Measurements from ENCODE around the gene ZNF791. TPM values are rescaled to one million over a fixed set of nuclear protein-coding genes. Genes with fewer than 3 reads are reported as not detected.
"Not testable (repeated sequence)": the region's sequence is repeated elsewhere in the genome, so short reads cannot be mapped to it uniquely, and the experiment has no call there.

ZNF791 gene
- total RNA-seq, 1 experiment from 2014 or later, result 23.9 TPM

GRCh38 chr19:12617646-12618045 lies 6.9 kb downstream of the ZNF791 start (continued):
- TF ChIP-seq, protein P1, sequence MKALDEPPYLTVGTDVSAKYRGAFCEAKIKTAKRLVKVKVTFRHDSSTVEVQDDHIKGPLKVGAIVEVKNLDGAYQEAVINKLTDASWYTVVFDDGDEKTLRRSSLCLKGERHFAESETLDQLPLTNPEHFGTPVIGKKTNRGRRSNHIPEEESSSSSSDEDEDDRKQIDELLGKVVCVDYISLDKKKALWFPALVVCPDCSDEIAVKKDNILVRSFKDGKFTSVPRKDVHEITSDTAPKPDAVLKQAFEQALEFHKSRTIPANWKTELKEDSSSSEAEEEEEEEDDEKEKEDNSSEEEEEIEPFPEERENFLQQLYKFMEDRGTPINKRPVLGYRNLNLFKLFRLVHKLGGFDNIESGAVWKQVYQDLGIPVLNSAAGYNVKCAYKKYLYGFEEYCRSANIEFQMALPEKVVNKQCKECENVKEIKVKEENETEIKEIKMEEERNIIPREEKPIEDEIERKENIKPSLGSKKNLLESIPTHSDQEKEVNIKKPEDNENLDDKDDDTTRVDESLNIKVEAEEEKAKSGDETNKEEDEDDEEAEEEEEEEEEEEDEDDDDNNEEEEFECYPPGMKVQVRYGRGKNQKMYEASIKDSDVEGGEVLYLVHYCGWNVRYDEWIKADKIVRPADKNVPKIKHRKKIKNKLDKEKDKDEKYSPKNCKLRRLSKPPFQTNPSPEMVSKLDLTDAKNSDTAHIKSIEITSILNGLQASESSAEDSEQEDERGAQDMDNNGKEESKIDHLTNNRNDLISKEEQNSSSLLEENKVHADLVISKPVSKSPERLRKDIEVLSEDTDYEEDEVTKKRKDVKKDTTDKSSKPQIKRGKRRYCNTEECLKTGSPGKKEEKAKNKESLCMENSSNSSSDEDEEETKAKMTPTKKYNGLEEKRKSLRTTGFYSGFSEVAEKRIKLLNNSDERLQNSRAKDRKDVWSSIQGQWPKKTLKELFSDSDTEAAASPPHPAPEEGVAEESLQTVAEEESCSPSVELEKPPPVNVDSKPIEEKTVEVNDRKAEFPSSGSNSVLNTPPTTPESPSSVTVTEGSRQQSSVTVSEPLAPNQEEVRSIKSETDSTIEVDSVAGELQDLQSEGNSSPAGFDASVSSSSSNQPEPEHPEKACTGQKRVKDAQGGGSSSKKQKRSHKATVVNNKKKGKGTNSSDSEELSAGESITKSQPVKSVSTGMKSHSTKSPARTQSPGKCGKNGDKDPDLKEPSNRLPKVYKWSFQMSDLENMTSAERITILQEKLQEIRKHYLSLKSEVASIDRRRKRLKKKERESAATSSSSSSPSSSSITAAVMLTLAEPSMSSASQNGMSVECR (CRISPR knock-in tag; IDR thresholded peaks at IDR 0.05; ENCODE audit: borderline replicate concordance), result no peak
- TF ChIP-seq ATF1 (CRISPR knock-in tag; IDR thresholded peaks at IDR 0.05), result no peak

DNA sequence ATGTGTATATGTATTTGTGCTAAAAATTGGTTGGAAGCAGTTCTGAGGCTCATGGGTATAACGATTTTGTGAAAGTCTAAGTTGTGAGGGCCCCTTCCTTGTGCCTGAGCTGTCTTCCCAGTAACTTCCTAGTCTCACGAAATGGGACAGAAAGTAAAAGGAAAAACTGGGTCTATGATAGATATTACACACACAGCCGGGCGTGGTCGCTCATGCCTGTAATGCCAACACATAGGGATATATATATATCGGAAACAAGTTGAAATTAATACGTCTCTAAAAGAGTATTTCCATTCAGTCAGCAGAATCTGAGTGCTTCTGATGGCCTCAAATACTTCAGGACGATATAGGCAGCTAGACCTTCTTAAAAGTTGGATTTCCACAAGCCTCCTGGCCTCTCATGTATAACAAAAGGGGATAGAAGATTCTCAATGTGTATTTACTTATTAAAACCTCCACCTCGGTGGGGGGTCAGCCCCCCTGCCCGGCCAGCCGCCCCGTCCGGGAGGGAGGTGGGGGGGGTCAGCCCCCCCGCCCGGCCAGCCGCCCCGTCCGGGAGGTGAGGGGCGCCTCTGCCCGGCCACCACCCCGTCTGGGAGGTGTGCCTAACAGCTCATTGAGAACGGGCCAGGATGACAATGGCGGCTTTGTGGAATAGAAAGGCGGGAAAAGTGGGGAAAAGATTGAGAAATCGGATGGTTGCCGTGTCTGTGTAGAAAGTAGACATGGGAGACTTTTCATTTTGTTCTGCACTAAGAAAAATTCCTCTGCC lies 10.7 kb downstream of the ZNF791 start:
- peak overlapping the region; percentile 30 for H3K4me3 Mint-ChIP-seq
- peaks cover 35% of the 10 kb centered on the region for H3K36me3 Mint-ChIP-seq
- H3K9me3 Mint-ChIP-seq; DNase-seq (ENCODE audit: low spot score); H3K27me3 Mint-ChIP-seq (ENCODE audit: low read depth): not testable (repeated sequence)
- CTCF ChIA-PET, result interaction anchor here (1.4 kb wide), 1 partner anchor 18 kb away, joined by 5 read pairs; no protein-coding TSS in a partner anchor
- peaks cover 11% of the 10 kb centered on the region for H3K4me1 Mint-ChIP-seq
- POLR2A ChIA-PET, result interaction anchor here (1.5 kb wide), 1 partner anchor 11 kb away, joined by 4 read pairs; the partner anchor contains the start of genes ZNF490 and ZNF791
- H3K27ac Mint-ChIP-seq, result peak overlapping the region; percentile 76
- peak; percentile 48; the same call in 1 of the 2 replicates for ATAC-seq
- peak; percentile 54; the same call in 1 of the 2 replicates for TF ChIP-seq ZNF423 (CRISPR knock-in tag; IDR thresholded peaks at IDR 0.05)

- no peak overlapping the region for H3K4me3 Mint-ChIP-seq
- no peak overlapping the region for H3K27ac Mint-ChIP-seq
- ChIA-PET CTCF (interaction anchor here (0.6 to 1.5 kb wide), 2 partner anchors 13 to 49 kb away, joined by 3 read pairs; partner anchors contain the start of genes ZNF490 and ZNF791), POLR2A (interaction anchor here (0.9 kb wide), 1 partner anchor 9 kb away, joined by 5 read pairs; no protein-coding TSS in a partner anchor)
- peaks cover 16% of the 10 kb centered on the region for H3K9me3 Mint-ChIP-seq
- no peak for DNase-seq (ENCODE audit: low spot score)
- no peaks in the 10 kb centered on the region; the same call in 1 of the 2 replicates for H3K27me3 Mint-ChIP-seq (ENCODE audit: low read depth)
- H3K36me3 Mint-ChIP-seq, result peaks cover 51% of the 10 kb centered on the region
- ATAC-seq, result no peak
- peaks cover 11% of the 10 kb centered on the region for H3K4me1 Mint-ChIP-seq
- TF ChIP-seq SOX15 (CRISPR knock-in tag; IDR thresholded peaks at IDR 0.05), result no peak
- no peak for TF ChIP-seq NR3C1 (CRISPR knock-in tag; conservative IDR thresholded peaks at IDR 0.05; ENCODE audit: low read depth)
- TF ChIP-seq, protein P2, sequence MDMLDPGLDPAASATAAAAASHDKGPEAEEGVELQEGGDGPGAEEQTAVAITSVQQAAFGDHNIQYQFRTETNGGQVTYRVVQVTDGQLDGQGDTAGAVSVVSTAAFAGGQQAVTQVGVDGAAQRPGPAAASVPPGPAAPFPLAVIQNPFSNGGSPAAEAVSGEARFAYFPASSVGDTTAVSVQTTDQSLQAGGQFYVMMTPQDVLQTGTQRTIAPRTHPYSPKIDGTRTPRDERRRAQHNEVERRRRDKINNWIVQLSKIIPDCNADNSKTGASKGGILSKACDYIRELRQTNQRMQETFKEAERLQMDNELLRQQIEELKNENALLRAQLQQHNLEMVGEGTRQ (CRISPR knock-in tag; IDR thresholded peaks at IDR 0.05), result no peak
Measured at GRCh38 chr19:12623361-12624031, 12.8 kb downstream of the ZNF791 start.

DNA sequence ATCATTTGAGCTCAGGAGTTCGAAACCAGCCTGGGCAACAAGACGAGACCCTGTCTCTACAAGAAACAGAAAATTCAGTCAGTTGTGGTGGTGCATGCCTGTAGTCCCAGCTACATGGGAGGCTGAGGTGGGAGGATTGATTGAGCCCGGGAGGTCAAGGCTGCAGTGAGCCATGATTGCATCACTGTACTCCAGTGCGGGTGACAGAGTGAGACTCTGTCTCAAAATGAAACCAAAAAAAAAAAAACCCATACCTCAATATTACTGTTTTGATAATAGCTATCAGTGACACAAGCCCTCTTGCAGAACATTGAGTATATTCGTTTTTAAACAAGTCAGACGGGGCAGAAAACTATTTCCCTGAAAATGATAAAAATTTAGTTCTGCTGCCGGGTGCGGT lies 16.2 kb downstream of the ZNF791 start:
- peaks cover 31% of the 10 kb centered on the region for H3K9me3 Mint-ChIP-seq
- no peaks in the 10 kb centered on the region for H3K4me1 Mint-ChIP-seq
- H3K4me3 Mint-ChIP-seq, result no peak overlapping the region
- no peak overlapping the region for H3K27ac Mint-ChIP-seq
- CTCF ChIA-PET, result no interaction called here
- peaks cover 75% of the 10 kb centered on the region for H3K36me3 Mint-ChIP-seq
- ATAC-seq, result no peak
- DNase-seq (ENCODE audit: low spot score), result no peak
- POLR2A ChIA-PET, result no interaction called here
- no peaks in the 10 kb centered on the region; the same call in 1 of the 2 replicates for H3K27me3 Mint-ChIP-seq (ENCODE audit: low read depth)
- TF ChIP-seq ZNF532 (CRISPR knock-in tag; IDR thresholded peaks at IDR 0.05; ENCODE audit: borderline replicate concordance) (no peak), STAT6 (CRISPR knock-in tag; conservative IDR thresholded peaks at IDR 0.05; ENCODE audit: low read depth) (no peak), ZMAT4 (CRISPR knock-in tag; IDR thresholded peaks at IDR 0.05) (no peak), SP1 (CRISPR knock-in tag; conservative IDR thresholded peaks at IDR 0.05) (no peak), JAZF1 (CRISPR knock-in tag; IDR thresholded peaks at IDR 0.05) (no peak), MYBL2 (CRISPR knock-in tag; IDR thresholded peaks at IDR 0.05) (no peak), ZNF423 (CRISPR knock-in tag; IDR thresholded peaks at IDR 0.05) (no peak)

Data from WTC11 (cell line).